Ishikawa (cell line): Measurements from ENCODE around the gene RAB19.
A peak's percentile ranks its signal among the peaks of the same experiment; 100 is the strongest.

Experiments used
- CEBPB ChIP-seq: IDR thresholded peaks from 2 replicates; pipeline ENCODE4 v1.6.1; 2012
- CREB1 ChIP-seq: IDR thresholded peaks from 2 replicates; pipeline ENCODE4 v1.6.1; 2012; ENCODE audit warnings: low read depth
- EGR1 ChIP-seq: IDR thresholded peaks from 2 replicates; pipeline ENCODE4 v1.6.1; 2012
- EP300 ChIP-seq: IDR thresholded peaks from 2 replicates; pipeline ENCODE4 v1.6.1; 2012; ENCODE audit warnings: borderline replicate concordance
- FOXM1 ChIP-seq: IDR thresholded peaks from 2 replicates; pipeline ENCODE4 v1.6.1; 2012; ENCODE audit warnings: low read depth, borderline replicate concordance
- NFIC ChIP-seq: IDR thresholded peaks from 2 replicates; pipeline ENCODE4 v1.6.1; 2012
- RAD21 ChIP-seq: IDR thresholded peaks from 2 replicates; pipeline ENCODE4 v1.6.1; 2012; ENCODE audit warnings: low read depth
- TAF1 ChIP-seq: IDR thresholded peaks from 2 replicates; pipeline ENCODE4 v1.6.1; 2012; ENCODE audit warnings: low read depth, mild to moderate bottlenecking
- TCF12 ChIP-seq: IDR thresholded peaks from 2 replicates; pipeline ENCODE4 v1.6.1; 2012; ENCODE audit warnings: low read depth
- TEAD4 ChIP-seq: IDR thresholded peaks from 2 replicates; pipeline ENCODE4 v1.6.1; 2012
- YY1 ChIP-seq: IDR thresholded peaks from 2 replicates; pipeline ENCODE4 v1.6.1; 2012; ENCODE audit warnings: low read depth
- ZBTB7A ChIP-seq: IDR thresholded peaks from 2 replicates; pipeline ENCODE4 v1.6.1; 2012; ENCODE audit warnings: low read depth
- TF ChIP-seq, protein P1 (sequence below): IDR thresholded peaks from 2 replicates; pipeline ENCODE4 v1.6.1; 2012
- TF ChIP-seq, protein P2 (sequence below): IDR thresholded peaks from 2 replicates; pipeline ENCODE4 v1.6.1; 2012; ENCODE audit warnings: low read depth, mild to moderate bottlenecking
- TF ChIP-seq, protein P3 (sequence below): IDR thresholded peaks from 2 replicates; pipeline ENCODE4 v1.6.1; 2012

Gene RAB19

DNA sequence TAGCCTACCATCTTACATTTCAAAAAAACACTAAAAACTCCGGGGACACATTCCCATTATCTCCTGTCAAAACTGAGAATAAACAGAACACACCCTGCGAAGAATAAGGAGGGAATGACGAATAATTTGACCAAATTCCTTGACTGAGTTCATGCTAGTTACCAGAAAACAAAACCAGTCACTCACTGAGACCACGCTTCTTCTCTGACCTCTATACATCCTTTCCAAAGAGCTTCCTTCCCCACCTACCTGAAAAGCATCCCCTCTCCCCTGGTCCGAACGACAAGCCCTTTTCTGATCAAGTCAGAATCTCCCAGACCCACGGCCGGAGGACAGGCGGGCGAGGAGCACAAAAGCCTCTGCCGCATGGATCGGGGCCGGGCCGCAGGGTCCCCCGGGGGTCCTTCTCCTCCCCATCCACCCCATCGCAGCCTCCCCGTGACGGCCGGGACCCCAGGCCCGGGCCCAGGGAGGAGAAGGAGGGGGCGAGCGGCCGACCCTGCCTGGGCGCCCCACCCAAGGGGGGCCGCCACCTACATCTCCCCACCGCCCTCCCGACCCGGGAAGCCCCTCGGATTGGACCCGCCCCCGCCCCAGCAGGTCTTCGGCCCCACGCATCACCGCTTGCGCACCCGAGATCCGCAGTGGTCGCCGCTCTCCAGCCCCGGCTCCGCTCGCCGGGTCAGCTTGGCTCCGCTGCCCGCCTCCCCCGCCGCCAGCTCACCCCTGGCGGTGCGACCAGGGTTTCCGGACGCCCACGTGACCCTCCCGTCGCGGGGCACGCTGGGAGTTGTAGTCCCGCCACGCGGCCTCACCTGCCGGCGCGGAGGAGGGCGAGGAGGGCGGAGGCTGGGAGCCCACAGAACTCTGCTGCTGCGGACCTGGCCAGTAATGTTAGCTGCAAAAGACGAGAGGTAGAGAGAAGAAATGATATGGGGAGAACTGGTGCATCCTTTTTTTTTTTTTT, 5.8 kb upstream of the RAB19 start, which contains the start of gene SLC37A3:
TSS of gene SLC37A3 (minus strand) at position 747 of the 967 bp plus-strand sequence. CDS start 16,004 bp downstream, outside the sequence.
- TF ChIP-seq, protein P1, sequence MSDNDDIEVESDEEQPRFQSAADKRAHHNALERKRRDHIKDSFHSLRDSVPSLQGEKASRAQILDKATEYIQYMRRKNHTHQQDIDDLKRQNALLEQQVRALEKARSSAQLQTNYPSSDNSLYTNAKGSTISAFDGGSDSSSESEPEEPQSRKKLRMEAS: peak; percentile 72
- TF ChIP-seq, protein P2, sequence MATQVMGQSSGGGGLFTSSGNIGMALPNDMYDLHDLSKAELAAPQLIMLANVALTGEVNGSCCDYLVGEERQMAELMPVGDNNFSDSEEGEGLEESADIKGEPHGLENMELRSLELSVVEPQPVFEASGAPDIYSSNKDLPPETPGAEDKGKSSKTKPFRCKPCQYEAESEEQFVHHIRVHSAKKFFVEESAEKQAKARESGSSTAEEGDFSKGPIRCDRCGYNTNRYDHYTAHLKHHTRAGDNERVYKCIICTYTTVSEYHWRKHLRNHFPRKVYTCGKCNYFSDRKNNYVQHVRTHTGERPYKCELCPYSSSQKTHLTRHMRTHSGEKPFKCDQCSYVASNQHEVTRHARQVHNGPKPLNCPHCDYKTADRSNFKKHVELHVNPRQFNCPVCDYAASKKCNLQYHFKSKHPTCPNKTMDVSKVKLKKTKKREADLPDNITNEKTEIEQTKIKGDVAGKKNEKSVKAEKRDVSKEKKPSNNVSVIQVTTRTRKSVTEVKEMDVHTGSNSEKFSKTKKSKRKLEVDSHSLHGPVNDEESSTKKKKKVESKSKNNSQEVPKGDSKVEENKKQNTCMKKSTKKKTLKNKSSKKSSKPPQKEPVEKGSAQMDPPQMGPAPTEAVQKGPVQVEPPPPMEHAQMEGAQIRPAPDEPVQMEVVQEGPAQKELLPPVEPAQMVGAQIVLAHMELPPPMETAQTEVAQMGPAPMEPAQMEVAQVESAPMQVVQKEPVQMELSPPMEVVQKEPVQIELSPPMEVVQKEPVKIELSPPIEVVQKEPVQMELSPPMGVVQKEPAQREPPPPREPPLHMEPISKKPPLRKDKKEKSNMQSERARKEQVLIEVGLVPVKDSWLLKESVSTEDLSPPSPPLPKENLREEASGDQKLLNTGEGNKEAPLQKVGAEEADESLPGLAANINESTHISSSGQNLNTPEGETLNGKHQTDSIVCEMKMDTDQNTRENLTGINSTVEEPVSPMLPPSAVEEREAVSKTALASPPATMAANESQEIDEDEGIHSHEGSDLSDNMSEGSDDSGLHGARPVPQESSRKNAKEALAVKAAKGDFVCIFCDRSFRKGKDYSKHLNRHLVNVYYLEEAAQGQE: no peak
- TF ChIP-seq YY1: peak; percentile 68; the same call in 1 of the 2 replicates
- peak; percentile 73 for TF ChIP-seq EGR1
- no peak for TF ChIP-seq NFIC
- no peak; the same call in 1 of the 2 replicates for TF ChIP-seq TCF12
- no peak for TF ChIP-seq CEBPB
- no peak for TF ChIP-seq RAD21
- TF ChIP-seq TAF1: peak; percentile 66
- TF ChIP-seq EP300: no peak
- TF ChIP-seq CREB1: no peak
- TF ChIP-seq TEAD4: no peak
- no peak for TF ChIP-seq FOXM1
- TF ChIP-seq, protein P3, sequence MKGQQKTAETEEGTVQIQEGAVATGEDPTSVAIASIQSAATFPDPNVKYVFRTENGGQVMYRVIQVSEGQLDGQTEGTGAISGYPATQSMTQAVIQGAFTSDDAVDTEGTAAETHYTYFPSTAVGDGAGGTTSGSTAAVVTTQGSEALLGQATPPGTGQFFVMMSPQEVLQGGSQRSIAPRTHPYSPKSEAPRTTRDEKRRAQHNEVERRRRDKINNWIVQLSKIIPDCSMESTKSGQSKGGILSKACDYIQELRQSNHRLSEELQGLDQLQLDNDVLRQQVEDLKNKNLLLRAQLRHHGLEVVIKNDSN: peak; percentile 99
- peak; percentile 94 for TF ChIP-seq ZBTB7A

DNA sequence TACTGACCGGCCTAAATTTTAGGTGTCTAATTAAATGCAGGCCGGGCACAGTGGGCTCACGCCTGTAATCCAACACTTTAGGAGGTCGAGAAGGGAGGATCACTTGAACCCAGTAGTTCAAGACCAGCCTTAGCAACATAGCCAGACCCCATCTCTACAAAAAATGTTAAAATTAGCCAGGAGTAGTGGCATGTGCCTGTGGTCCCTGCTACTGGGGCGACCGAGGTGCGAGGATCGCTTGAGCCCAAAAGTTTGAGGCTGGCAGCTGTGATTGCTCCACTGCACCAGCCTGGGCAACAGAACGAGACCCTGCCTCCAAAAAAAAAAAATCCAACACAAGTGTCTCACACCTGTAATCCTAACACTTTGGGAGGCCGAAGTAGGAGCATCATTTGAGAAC, 5.0 kb upstream of the RAB19 start:
- TF ChIP-seq NFIC (no peak), RAD21 (no peak), FOXM1 (no peak), ZBTB7A (no peak), EP300 (no peak), YY1 (no peak), TAF1 (no peak), TCF12 (no peak), CREB1 (no peak), EGR1 (no peak), TEAD4 (no peak), CEBPB (no peak)
- TF ChIP-seq, protein P3: no peak
- TF ChIP-seq, protein P1: no peak
- TF ChIP-seq, protein P2: no peak

DNA sequence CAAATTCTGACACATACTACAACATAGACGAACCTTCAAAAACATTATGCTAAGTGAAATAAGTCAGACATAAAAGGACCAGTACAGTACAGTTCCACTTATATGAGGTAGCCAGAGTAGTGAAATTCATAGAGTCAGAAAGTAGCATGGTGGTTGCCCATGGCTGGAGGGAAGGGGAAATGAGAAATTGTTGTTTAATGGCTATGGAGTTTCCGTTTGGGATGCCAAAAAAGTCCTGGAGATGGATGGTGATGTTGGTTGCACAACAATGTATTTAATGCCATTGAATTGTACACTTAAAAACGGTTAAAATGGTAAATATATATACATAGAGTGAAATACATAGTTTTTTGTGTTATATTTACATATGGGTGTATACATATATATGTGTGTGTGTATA, 3.5 kb upstream of the RAB19 start:
- TF ChIP-seq, protein P2: no peak
- TF ChIP-seq TAF1 (no peak), RAD21 (no peak), TCF12 (no peak), NFIC (no peak)
- TF ChIP-seq, protein P3: no peak
